GM18520 (cell line): Measurements from ENCODE around the gene SAMD14.
A peak's percentile ranks its signal among the peaks of the same experiment; 100 is the strongest.

Source experiments
- ATAC-seq: cut with Tn5 transposase; IDR thresholded peaks from one replicate; pipeline ENCODE4 v1.9.1; 2021; ENCODE audit not compliant: unreplicated experiment

SAMD14 gene

DNA sequence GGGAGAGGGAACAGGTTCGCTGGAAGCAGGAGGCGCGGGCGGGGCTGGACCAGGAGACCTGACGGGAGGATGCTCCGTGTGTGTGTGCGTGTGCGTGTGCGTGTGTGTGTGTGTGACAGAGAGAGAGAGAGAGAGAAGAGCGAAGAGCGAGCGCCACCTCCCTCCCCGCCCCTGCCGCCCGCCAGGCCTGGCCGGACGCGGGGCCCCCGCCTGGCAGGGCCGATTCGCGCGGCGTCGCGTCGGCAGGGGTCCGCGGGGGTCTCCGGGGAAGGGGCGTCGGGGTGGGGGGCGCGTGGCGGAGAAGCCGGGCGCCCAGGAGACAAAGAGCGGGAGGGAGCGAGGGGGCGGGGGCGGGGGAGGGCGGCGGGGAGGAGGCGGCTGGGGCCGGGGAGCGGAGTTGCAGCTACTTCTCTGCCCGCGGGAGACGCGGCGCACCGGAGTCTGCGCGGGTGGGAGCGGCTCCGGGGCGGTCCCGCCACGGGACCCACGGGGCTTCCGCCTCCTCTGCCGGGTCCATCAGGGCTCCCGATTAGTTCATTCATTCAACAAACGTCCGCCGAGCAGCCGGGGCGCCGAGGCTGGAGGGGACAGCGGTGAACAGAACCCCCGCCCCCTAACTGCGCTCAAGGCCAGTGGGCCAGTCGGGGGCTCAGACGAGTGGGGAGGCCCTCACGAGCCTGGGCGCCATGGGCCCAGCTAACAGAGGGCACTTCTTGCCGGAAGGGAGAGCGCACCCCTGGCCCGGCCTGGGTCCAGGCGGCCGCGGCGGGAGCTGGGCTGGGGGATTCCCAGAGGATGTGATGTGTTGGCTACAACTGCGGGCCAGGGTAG lies at the start of gene SAMD14:
Gene SAMD14, minus strand, starts transcription at position 433 of the 831 bp plus-strand sequence. CDS start 5,201 bp downstream, outside the sequence.
- ATAC-seq = no peak

DNA sequence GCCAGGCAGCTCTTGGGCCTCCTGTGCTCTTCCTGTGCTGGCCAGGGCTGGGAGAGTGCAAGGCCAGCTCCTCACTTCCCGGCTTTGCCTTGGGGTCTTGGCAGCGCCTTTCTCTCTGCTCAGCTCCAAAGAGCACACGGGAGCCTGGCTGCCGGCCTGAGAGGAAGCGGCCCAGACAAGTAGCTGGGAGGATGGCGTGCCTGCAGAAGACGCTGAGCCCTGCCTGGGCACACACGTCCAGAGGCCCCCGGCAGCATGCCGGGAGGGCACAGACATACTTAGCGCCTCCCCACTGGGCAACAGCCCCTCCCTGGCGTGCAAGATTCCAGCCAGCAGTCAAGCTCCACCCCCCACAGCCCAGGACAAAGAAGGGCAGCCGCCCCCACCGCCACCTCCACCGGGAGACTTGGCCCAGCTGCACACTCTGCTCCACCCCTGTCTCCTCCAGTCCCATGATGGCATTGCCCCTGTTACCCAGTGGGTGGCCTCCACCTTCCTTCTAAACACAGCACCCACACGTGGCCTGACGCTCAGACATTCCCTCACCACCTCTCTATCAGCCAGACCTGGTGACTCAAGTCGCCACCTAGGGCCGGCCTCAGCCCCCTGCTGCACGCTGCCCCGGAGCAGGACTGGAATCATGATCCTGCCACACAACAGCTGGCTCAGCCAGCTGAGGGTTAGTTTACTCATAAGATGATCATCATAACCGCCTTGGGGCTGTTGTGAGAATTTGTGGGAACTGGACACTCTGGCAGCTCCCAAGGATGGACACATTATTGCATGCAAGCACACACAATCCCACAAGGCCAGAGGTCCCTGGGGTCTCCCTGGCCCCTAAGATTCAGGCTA lies 48.2 kb upstream of the SAMD14 start:
- no peak for ATAC-seq

- ATAC-seq = no peak
Observed at GRCh38 chr17:50177476-50177875, 47.5 kb upstream of the SAMD14 start.

DNA sequence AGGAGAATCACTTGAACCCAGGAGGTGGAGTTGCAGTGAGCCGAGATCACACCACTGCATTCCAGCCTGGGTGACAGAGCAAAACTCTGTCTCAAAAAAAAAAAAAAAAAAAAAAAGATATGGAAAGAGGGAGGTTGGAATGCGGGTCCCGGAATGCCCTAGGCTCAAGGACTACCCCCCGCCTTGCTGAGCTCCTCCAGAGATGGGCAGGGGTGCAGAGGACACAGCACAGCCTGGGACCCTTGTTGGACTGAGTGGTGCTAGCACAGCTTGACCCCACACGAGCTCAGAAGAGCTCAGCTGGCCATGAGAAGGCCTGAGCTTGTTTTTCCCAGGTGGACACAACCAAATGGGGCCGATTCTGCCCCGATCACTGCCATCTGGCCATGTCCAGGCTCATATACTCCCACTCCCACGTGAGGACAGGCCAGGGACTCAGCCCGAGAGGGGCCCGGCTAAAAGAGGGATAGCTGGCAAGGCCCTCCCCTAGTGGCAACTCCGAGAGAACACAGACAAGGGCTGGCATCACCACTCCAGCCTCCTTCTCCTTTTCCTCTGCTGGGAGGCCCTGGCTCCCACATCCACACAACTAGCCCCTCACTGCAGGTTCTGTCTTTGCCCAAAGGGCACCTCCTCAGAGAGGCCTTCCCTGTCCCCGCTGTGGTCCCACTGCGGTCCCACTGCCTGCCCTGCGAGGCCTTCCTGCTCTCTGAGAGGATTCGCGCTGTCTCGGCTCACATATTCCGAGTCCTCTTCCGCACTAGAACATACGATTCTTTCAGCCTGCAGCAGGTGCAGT lies 46.8 kb upstream of the SAMD14 start:
- no peak for ATAC-seq

DNA sequence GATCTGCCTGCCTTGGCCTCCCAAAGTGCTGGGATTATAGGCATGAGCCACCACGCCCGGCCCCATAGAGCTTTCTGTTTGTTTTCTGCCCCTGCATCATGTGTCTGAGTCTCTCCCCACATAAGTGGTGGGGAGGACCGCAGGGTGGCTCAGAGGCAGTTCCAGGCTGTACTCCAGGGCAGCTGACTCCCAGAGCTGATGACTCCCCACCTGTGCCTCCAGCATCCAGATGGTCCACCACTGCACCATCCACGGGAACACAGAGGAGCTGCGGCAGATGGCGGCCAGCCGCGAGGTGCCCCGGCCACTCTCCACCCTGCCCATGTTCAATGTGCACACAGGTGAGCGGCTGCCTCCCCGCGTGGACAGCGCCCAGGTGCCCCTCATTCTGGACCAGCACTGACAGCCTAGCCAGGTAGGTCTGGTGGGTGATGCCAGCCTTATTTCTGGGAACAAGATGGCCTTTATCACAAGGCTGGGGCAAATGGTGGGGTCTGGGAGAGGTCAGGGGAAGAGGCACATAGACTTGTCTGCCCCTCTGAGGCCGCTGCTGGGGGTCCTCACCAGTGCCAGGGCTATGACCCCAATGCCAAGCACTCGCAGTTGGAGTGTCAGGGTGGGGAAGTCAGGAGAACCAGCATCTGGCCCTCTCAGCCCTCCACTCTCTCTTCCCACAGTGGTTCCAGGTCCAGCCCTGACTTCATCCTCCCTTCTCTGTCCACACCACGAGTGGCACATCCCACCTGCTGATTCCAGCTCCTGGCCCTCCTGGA lies 45.3 kb upstream of the SAMD14 start:
- no peak for ATAC-seq

GRCh38 chr17:50174444-50174843 lies 44.5 kb upstream of the SAMD14 start:
- no peak for ATAC-seq

DNA sequence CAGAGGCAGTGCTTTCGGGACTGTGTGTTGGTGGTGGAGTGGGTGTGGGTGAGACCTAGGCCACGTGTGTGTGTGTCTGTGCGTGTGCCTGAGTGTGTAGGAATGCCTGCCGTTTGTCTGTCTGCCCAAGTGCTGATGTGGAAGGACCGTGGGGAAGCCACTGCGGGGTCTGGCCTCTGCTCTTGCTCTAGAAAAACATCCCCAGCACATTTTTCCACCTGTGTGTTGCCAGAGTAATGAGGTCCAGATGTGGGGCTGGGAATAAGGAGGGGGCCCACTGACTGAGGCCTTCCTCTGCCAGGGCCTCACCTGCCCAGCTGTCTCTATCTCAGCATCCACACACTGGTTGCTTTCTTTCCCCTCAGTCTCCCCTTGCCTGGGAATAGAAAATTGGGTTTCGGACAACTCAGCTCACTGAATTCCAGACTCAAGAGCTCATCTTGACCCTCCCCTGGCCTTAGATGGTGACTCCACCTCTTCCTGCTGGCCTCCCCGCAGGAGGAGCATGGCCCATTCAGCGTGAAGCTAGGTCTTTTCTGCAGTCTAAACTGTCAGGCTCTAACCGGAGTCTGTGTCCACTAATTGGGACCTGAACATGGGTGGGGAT lies 43.5 kb upstream of the SAMD14 start:
- no peak for ATAC-seq

DNA sequence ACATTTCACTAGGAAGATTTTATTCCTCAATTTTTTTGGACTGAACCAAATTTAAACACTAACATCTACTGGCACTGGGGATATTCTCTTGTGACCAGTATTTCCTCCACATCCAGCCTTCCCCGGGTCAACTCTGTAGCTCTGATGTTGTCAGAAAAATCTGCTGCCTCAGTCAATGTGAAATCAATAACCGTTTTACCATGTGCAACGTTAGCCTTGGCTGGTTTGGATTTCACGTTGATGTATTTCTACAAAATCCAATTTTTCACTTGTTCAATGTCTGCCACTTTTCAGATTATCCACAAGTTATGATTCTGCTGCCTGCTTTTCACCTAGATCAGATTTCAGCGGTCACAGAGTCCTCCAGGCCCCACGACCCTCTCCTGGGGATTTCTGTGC lies 43.0 kb upstream of the SAMD14 start:
- ATAC-seq = no peak

DNA sequence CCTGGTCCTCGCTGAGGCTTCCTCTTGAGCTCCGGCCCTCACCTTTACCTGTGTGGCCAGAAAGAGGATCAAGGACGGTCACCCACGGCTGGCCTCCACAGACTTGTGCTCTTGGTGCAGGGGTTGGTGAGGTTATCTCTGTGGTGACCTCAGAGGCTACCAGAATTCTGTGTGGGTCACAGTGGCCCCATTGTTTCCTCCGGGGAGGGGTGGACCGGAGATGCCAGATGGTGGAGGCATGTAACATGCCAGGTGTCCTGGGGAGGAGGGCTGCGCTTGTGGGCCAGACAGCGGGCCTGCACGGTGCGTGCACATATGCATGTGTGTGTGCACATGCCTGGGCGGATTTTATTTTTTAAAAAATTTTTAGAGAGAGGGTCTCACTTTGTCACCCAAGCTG lies 42.2 kb upstream of the SAMD14 start:
- ATAC-seq = no peak

DNA sequence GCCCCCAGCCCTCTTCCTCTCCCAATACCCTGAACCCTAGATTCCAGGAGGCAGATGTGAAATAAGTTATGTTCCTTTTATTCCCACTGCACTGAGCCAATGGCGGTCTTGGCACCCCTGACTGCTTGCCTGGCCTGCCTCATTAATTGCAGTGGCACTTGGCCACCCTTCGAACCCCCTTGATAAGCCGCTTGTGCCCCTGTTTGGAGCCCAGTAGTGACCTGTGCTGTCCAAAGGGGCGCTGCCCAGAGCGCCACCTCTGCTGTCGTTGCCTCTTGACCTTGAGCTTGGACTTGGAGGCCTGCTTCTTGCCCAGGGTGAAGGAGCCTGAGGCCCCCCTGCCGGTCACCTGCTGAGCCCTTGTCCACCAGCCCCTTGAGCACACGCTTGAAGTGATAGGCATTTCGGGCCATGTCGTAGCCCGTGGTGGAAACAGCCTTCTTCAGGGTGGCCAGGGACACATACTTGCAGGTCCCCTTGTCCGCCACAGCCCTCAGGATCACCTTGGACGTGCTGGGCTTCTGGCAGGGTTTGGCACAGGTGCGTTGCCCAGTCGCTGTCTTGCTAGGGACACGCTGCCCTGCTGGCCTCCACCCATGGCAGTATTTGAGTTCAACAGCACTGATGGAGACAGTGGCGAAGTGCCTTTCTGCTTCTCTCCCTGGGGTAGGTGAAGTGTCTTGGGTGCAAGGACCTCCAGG lies 41.6 kb upstream of the SAMD14 start:
- no peak for ATAC-seq

GRCh38 chr17:50170662-50171370 lies 40.9 kb upstream of the SAMD14 start:
- peak; percentile 51 for ATAC-seq

DNA sequence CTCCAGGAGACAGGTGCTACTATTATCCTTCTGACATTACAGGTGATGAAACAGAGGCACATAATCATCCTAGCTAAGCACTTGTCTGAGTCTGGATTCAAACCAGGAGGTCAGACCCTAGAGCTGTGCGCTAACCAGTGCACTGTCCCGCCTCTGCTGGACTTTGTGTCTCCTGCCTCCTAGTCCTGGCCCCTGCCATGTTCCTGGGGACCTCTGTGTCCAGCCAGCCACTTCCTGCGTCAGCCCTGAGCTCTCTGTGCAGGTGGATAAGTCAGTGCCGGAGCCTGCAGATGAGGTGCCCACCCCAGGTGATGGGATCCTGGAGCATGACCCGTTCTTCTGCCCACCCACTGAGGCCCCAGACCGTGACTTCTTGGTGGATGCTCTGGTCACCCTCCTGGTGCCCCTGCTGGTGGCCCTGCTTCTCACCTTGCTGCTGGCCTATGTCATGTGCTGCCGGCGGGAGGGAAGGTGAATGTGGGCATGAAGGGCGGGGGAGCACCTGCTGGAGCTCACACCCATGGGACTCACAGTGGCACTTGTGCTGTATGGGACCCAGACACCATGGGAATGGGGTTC lies 40.0 kb upstream of the SAMD14 start:
- ATAC-seq = no peak

DNA sequence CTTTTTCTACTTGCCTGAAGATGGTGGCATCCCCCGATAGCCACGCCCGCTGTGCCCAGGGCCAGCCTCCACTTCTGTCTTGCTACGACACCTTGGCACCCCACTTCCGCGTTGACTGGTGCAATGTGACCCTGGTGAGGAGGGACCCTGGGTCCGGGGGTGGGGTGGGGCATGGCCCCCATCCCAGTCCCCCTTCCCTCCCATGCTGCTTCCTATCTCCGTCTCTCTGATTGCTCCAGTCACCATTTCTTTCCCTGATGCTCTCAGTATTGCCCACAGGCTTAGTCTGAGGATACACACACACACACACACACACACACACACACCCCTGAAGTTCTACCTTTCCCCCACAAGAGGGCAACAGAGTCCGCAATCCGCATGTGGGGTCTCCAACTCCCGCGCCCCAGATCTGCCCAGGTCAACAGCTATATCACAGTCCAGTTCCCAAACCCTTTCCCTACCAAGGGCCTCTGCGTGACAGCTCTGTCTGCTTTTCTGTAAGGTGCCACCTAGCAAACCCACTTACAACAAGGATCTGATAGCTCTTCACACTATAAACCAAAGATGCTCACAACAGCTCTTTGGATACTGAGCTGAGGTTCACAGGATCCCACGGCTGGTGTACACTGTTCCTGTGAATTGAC lies 39.3 kb upstream of the SAMD14 start:
- no peak for ATAC-seq

GRCh38 chr17:50168319-50168718 lies 38.4 kb upstream of the SAMD14 start:
- no peak for ATAC-seq

- ATAC-seq = no peak
Observed at GRCh38 chr17:50167371-50167770, 37.4 kb upstream of the SAMD14 start.

DNA sequence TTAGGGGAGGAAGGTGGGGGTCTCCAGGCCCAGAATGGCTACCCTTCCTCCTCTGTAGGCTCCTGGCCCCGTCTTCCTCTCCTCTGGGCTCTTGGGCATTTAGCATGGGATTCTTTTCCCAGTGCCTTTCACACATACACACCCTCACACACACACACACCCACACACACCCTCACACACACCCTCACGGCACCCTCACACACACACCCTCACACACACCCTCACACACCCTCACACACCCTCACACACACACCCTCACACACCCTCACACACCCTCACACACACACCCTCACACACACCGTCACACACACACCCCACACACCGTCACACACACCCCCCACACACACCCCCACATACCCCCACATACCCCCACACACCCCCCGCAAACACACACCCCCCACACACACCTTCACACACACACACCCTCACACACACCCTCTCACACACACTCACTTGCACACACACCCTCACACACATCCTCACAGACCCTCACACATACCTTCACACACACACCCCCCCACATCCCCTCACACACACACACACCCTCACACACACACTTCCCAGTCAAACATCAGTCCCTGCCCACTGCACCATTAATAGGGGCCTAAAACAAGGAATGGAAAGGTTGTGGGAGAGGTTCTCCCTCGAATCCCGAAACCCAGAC lies 36.7 kb upstream of the SAMD14 start:
- no peak for ATAC-seq

GRCh38 chr17:50165867-50166517 lies 36.0 kb upstream of the SAMD14 start, which contains the start of gene SGCA:
TSS of gene SGCA (plus strand) at chr17:50166005. CDS start at chr17:50166041, 36 bp downstream.
- ATAC-seq = no peak
